Gastroesophageal sphincter (tissue), 3 donors: ENCODE measurements around the gene AOX1.

Experiments
- CTCF ChIP-seq, 4 experiments: fragments of 200-600 bp in 2 of 4; fragments of 450-650 bp in 2 of 4; sonication (generic) in 1 of 4; IDR thresholded peaks; one replicate each; pipeline ENCODE4 v1.5.1; 2017 to 2019; ENCODE audit warnings: antibody characterized with exemption in 4 of 4, mild to moderate bottlenecking in 2 of 4, moderate library complexity in 2 of 4
- POLR2A ChIP-seq, 2 donors: fragments of 450-650 bp; IDR thresholded peaks; one replicate each; pipeline ENCODE4 v1.6.1; 2017; ENCODE audit warnings: antibody characterized with exemption in 2 of 2, mild to moderate bottlenecking in 2 of 2, moderate library complexity in 1 of 2

GRCh38 chr2:200602584-200602983, 16.8 kb downstream of the AOX1 start:
- TF ChIP-seq CTCF (IDR thresholded peaks at IDR 0.05) (no peak), POLR2A (IDR thresholded peaks at IDR 0.05) (no peak)
